HTERT RPE-1 (cell line): Measurements from ENCODE around the gene GOLGA8G.
"Not testable (repeated sequence)": the region's sequence is repeated elsewhere in the genome, so short reads cannot be mapped to it uniquely, and the experiment has no call there.

ENCODE experiments used
- in situ Hi-C: fragments of 300-500 bp; cut with MboI; formaldehyde crosslinking; loops from 4 replicates; pipeline ENCODE4 v1.14.3; 2020; ENCODE audit warnings: low sequenced_read_pairs

The GOLGA8G gene, protein sequence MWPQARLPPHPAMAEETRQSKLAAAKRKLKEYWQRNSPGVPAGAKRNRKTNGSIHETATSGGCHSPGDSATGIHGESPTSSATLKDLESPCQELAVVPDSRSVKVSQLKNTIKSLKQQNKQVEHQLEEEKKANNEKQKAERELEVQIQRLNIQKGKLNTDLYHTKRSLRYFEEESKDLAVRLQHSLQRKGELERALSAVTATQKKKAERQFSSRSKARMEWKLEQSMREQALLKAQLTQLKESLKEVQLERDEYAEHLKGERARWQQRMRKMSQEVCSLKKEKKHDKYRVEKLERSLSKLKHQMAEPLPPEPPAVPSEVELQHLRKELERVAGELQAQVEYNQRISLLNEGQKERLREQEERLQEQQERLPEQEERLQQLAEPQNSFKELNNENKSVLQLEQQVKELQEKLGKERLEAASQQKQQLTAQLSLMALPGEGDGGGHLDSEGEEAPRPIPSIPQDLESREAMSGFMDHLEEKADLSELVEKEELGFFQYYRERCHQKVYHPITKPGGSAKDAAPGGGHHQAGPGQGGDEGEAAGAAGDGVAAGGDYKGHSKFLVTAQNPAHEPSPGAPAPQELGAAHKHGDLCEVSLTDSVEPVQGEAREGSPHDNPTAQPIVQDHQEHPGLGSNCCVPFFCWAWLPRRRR

GRCh38 chr15:28532954-28533353 lies at the start of gene GOLGA8G:
Gene GOLGA8G (minus strand): TSS chr15:28532971. CDS start chr15:28532909, 62 bp downstream.
- in situ Hi-C loops: not testable (repeated sequence)

GRCh38 chr15:28573351-28573750 lies 40.6 kb upstream of the GOLGA8G start:
- in situ Hi-C loops: not testable (repeated sequence)

GRCh38 chr15:28553268-28553667 lies 20.5 kb upstream of the GOLGA8G start, which contains the start of gene GOLGA6L25:
Gene GOLGA6L25 (plus strand): TSS chr15:28553568. CDS start chr15:28553629, 61 bp downstream.
- in situ Hi-C loops: not testable (repeated sequence)

GRCh38 chr15:28515208-28515607 lies 17.6 kb downstream of the GOLGA8G start:
- in situ Hi-C loops: not testable (repeated sequence)

DNA sequence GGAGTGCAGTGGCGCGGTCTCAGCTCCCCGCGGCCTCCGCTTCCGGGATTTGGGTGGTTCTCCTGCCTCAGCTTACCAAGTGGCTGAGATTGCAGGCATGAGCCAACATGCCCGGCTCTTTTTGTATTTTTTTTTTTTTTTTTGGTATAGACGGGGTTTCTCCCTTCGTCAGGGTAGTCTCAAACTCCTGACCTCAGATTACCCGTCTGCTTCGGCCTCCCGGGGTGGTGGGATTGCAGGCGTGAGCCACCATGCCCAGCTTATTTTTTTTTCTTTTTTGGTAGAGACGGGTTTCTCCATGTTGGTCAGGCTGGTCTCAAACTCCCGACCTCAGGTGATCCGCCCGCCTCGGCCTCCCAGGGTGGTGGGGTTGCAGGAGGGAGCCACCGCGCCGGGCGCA lies 18.6 kb downstream of the GOLGA8G start:
- in situ Hi-C loops: not testable (repeated sequence)

GRCh38 chr15:28508217-28508889 lies 24.4 kb downstream of the GOLGA8G start:
- in situ Hi-C loops: not testable (repeated sequence)

DNA sequence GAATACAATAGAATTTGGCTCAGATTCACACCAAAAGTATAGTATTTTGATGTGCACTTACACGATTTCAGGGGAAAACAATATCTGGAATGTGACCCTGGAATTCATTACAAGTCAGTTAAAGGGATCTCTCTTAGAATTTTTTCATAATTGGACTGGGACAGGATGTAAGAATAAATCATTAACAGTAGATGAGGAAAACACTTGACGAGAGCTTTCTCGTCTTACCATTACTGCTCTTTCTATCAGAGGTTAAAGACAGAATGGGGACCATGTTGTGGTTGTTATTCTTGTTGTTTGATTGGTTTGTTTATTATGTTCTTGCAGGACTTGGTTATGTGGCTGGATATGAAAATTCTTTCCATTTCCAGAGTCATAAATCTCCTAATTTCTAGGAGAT lies 51.4 kb downstream of the GOLGA8G start:
- in situ Hi-C loops: not testable (repeated sequence)
